HCT116 (cell line): ENCODE measurements around the gene NBL1. TPM values are rescaled to one million over a fixed set of nuclear protein-coding genes. Genes with fewer than 3 reads are reported as not detected.

Source experiments
- ATAC-seq: fragments of 200-7000 bp; cut with Tn5 transposase; 2 replicates; pipeline ENCODE4 v1.9.1; 2020; ENCODE audit warnings: mild to moderate bottlenecking, moderate library complexity
- Bru-seq: library from RNA; stranded (reverse); fragments of 400-500 nt; gene quantifications from one replicate; lab custom pipeline; 2021; lab: Mats Ljungman, UMichigan
- BruChase-seq, 2 experiments: library from RNA; stranded (reverse); fragments of 400-500 nt; gene quantifications; one replicate each; lab custom pipeline; 2021; lab: Mats Ljungman, UMichigan
- BruUV-seq: library from RNA; stranded (reverse); fragments of 400-500 nt; replicated peaks from 2 replicates; lab custom pipeline; 2021; lab: Mats Ljungman, UMichigan
- CTCF ChIA-PET: fragments of 300-600 bp; sonication (Branson Sonifier 250); formaldehyde crosslinking; loops from one replicate; lab custom pipeline; 2021; ENCODE audit warnings: antibody characterized with exemption; lab: Charles Lee
- POLR2A ChIA-PET: fragments of 300-600, 350-600 bp; sonication (Branson Sonifier 250); formaldehyde crosslinking; loops from one replicate; lab custom pipeline; 2021; ENCODE audit warnings: antibody characterized with exemption; lab: Charles Lee
- RAD21 ChIA-PET, 2 experiments: fragments of 300-600 bp; sonication (Branson Sonifier 250); formaldehyde crosslinking; loops; one replicate each; lab custom pipeline; 2023; ENCODE audit warnings: low total read pairs in 2 of 2; ENCODE audit not compliant: uncharacterized antibody in 2 of 2, unreplicated experiment in 2 of 2, low non-redundant PET in 1 of 2; lab: Charles Lee
- DNase-seq: peaks from one replicate; pipeline ENCODE4 v3.0.0-alpha.2; 2010; ENCODE audit warnings: low read depth, low spot score
- H2AFZ ChIP-seq: fragments of 200-600 bp; shearing (Covaris generic), sonication (generic); 2 replicates; pipeline ENCODE4 v1.6.1; 2017; ENCODE audit warnings: low read depth, mixed run types, mixed read lengths, antibody characterized with exemption, low read length; ENCODE audit not compliant: poor library complexity, severe bottlenecking
- H3K27ac ChIP-seq: 2 replicates; pipeline ENCODE4 v1.5.1; 2012; ENCODE audit warnings: low read depth, low read length
- H3K27me3 ChIP-seq: fragments of 200-600 bp; sonication (generic); 2 replicates; pipeline ENCODE4 v1.6.1; 2016; ENCODE audit warnings: mixed run types, low read length, mixed read lengths; ENCODE audit not compliant: insufficient read depth
- H3K36me3 ChIP-seq, 2 experiments: fragments of 200-500 bp in 1 of 2; fragments of 200-600 bp in 1 of 2; sonication (Bioruptor generic) in 1 of 2; sonication (generic) in 1 of 2; 2 replicates each; pipeline versions ENCODE4 v1.5.1 to v1.6.1; 2014 to 2016; ENCODE audit warnings: low read length in 2 of 2, inconsistent platforms in 1 of 2, mixed read lengths in 1 of 2, mixed run types in 1 of 2; ENCODE audit not compliant: insufficient read depth in 2 of 2, control insufficient read depth in 1 of 2
- H3K4me1 ChIP-seq, 2 experiments: fragments of 200-600 bp in 1 of 2; sonication (generic) in 1 of 2; 2 replicates each; pipeline versions ENCODE4 v1.5.1 to v1.6.1; 2012 to 2017; ENCODE audit warnings: low read length in 2 of 2, inconsistent platforms in 1 of 2, mild to moderate bottlenecking in 1 of 2, mixed read lengths in 1 of 2, mixed run types in 1 of 2, moderate library complexity in 1 of 2; ENCODE audit not compliant: insufficient read depth in 2 of 2, control insufficient read depth in 1 of 2
- H3K4me2 ChIP-seq: fragments of 200-600 bp; sonication (generic); 2 replicates; pipeline ENCODE4 v1.6.1; 2017; ENCODE audit warnings: mixed run types, low read length, mixed read lengths
- H3K4me3 ChIP-seq, 2 experiments: fragments of 200-600 bp in 1 of 2; sonication (generic) in 1 of 2; replicated peaks in 1 of 2; 2 replicates each; pipeline ENCODE4 v1.5.1; 2011 to 2016; ENCODE audit warnings: low read length in 2 of 2, control low read depth in 1 of 2, low read depth in 1 of 2, mild to moderate bottlenecking in 1 of 2, mixed read lengths in 1 of 2, mixed run types in 1 of 2
- H3K79me2 ChIP-seq: fragments of 200-600 bp; sonication (generic); 2 replicates; pipeline ENCODE4 v1.6.1; 2017; ENCODE audit warnings: mild to moderate bottlenecking, mixed run types, low read length, moderate library complexity, mixed read lengths; ENCODE audit not compliant: insufficient read depth
- H3K9ac ChIP-seq: fragments of 200-600 bp; sonication (generic); 2 replicates; pipeline ENCODE4 v1.6.1; 2016; ENCODE audit warnings: low read length, mixed read lengths
- H3K9me2 ChIP-seq: fragments of 200-600 bp; sonication (generic), shearing (Covaris generic); 2 replicates; pipeline ENCODE4 v1.6.1; 2017; ENCODE audit warnings: mixed run types, mild to moderate bottlenecking, moderate library complexity; ENCODE audit not compliant: insufficient read depth
- H3K9me3 ChIP-seq, 2 experiments: fragments of 200-500 bp in 1 of 2; fragments of 200-600 bp in 1 of 2; sonication (Bioruptor generic) in 1 of 2; sonication (generic) in 1 of 2; 2 replicates each; pipeline ENCODE4 v1.6.1; 2014 to 2017; ENCODE audit warnings: low read length in 2 of 2, mixed read lengths in 2 of 2, inconsistent platforms in 1 of 2, low read depth in 1 of 2, mild to moderate bottlenecking in 1 of 2, mixed run types in 1 of 2, moderate library complexity in 1 of 2; ENCODE audit not compliant: control insufficient read depth in 1 of 2, insufficient read depth in 1 of 2
- H4K20me1 ChIP-seq: fragments of 200-600 bp; sonication (generic), shearing (Covaris generic); 2 replicates; pipeline ENCODE4 v1.6.1; 2017; ENCODE audit warnings: mixed run types, mild to moderate bottlenecking, moderate library complexity; ENCODE audit not compliant: insufficient read depth
- ELF1 ChIP-seq: IDR thresholded peaks from 2 replicates; pipeline ENCODE4 v1.6.1; 2012; ENCODE audit warnings: low read depth, borderline replicate concordance
- POLR2A ChIP-seq: IDR thresholded peaks from 2 replicates; pipeline ENCODE4 v1.7.0; 2011; ENCODE audit warnings: borderline replicate concordance; ENCODE audit not compliant: insufficient read depth, insufficient read length; ENCODE audit errors: extremely low read depth
- POLR2AphosphoS5 ChIP-seq: IDR thresholded peaks from 2 replicates; pipeline ENCODE4 v1.6.1; 2011; ENCODE audit warnings: mild to moderate bottlenecking, low read depth, low read length, moderate library complexity
- ZFX ChIP-seq: fragments of 450-650 bp; IDR thresholded peaks from 2 replicates; pipeline ENCODE4 v1.6.1; 2017
- intact Hi-C: fragments of 100-400 bp; cut with micrococcal nuclease; formaldehyde crosslinking; loops from 2 replicates; pipeline ENCODE4 v1.10.0; 2022
- long read RNA-seq: library from polyadenylated mRNA; unstranded; transcript quantifications from one replicate; pipeline ENCODE4 v2.0.0, GENCODE V29; 2021; ENCODE audit not compliant: unreplicated experiment
- polyA plus RNA-seq: library from polyadenylated mRNA; unstranded; fragments of >200 nt; gene quantifications from 2 replicates; pipeline ENCODE4 v1.2.1, GENCODE V29; 2012; ENCODE audit warnings: missing spikeins
- total RNA-seq: library from RNA; stranded (reverse); gene quantifications from one replicate; pipeline ENCODE4 v1.2.1, GENCODE V29; 2021; ENCODE audit not compliant: unreplicated experiment
- TF ChIP-seq, protein P1 (sequence below): IDR thresholded peaks from 2 replicates; pipeline ENCODE4 v1.6.1; 2012

Gene NBL1, protein sequence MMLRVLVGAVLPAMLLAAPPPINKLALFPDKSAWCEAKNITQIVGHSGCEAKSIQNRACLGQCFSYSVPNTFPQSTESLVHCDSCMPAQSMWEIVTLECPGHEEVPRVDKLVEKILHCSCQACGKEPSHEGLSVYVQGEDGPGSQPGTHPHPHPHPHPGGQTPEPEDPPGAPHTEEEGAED
- total RNA-seq: 75.4 TPM
- 98.1 and 129 TPM in 2 replicates for polyA plus RNA-seq
- percentile 56 among the genes with signal in this experiment for Bru-seq, nascent RNA
- percentile 93 among the genes with signal in this experiment for BruChase-seq, experiment 1, labeled RNA remaining after a 6-hour chase
- percentile 81 among the genes with signal in this experiment for BruChase-seq, experiment 2, labeled RNA remaining after a 2-hour chase
- long read RNA-seq, transcript NBL1-202 (4 exons, 2,172 nt): major isoform, 153 of 203 reads
- long read RNA-seq, partial matches to known transcripts: 10 of 203 reads
- long read RNA-seq, other reads (novel, unspliced or antisense): 39 of 203 reads

DNA sequence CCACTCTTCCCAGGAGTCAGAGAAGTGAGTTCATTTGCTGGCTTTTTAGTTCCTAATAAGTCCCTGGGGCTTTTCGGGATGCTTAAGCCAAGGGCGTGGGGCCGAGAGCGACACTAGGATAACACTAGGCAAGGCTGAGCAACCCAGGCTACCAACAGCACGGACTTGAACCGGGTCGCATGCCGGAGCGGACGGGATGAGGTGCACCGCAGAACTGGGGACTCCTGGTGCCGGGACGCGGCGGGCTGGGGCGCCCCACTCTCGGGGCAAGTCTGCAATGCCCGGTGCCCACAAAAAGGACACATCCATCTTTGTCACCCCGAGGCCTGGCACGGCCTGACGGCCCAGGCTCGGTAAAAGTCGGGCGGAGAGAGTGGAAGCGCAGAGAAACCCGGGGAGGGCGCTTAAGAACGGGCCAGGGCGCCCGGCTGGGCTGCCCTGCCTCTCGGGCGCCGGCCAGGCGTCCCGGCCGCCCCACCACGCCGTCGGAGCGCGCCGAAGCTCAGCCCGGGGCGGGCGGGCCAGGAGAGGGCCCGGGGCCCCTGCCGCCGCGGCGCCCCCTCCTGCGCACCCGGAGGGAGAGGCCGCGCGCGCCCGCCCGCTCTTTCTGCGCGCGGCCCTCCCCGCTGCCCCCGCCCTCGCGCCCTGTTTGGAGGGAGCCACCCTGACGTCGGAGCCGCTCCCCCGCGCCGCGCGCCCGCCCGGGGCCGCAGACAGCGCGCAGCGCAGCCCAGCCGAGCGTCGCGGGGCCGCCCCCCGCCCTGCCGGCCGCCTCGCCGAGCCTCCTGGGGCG is at the start of gene NBL1:
NBL1 (plus strand) TSS at position 710 of the 793 bp plus-strand sequence. CDS start 10,720 bp downstream, outside the sequence.
- H3K9me3 ChIP-seq: no peaks in the 10 kb centered on the region
- H3K79me2 ChIP-seq: peaks cover 43% of the 10 kb centered on the region
- H3K4me2 ChIP-seq: peak within 1 kb of the TSS; percentile 99
- ChIA-PET RAD21 (no interaction called here), CTCF (interaction anchor here (1.0 to 2.6 kb wide), 4 partner anchors 10 to 62 kb away, joined by 3 to 17 read pairs (median 4); a partner anchor contains a TSS), POLR2A (interaction anchor here (1.5 kb wide), 1 partner anchor 46 kb away, joined by 6 read pairs; a partner anchor contains a TSS)
- H3K36me3 ChIP-seq: no peaks in the 10 kb centered on the region
- H3K27ac ChIP-seq: peak within 1 kb of the TSS; percentile 82
- intact Hi-C loops: loop anchor here (5.0 kb wide), 2 partner anchors 46 to 156 kb away; partner anchors contain the start of gene CAPZB
- no peaks in the 10 kb centered on the region for H3K27me3 ChIP-seq
- peaks cover 49 to 70% of the 10 kb centered on the region in 2 experiments for H3K4me1 ChIP-seq
- TF ChIP-seq ELF1 (no peak), ZFX (peak; percentile 66), POLR2A (peak; percentile 10), POLR2AphosphoS5 (peak; percentile 33; the same call in 1 of the 2 replicates)
- TF ChIP-seq, protein P1, sequence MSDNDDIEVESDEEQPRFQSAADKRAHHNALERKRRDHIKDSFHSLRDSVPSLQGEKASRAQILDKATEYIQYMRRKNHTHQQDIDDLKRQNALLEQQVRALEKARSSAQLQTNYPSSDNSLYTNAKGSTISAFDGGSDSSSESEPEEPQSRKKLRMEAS: peak; percentile 49; the same call in 1 of the 2 replicates
- peak within 1 kb of the TSS; percentile 93 for H3K9ac ChIP-seq
- DNase-seq (no peak), ATAC-seq (peak; percentile 74)
- no peaks in the 10 kb centered on the region for H4K20me1 ChIP-seq
- H2AFZ ChIP-seq: peak within 1 kb of the TSS; percentile 22
- TSS peak; percentile 70 for BruUV-seq
- peak within 1 kb of the TSS; percentile 68 to 92 for H3K4me3 ChIP-seq
- H3K9me2 ChIP-seq: no peaks in the 10 kb centered on the region
